GM19023 (cell line): ENCODE data around the gene LCN10.
"Not testable (repeated sequence)": the region's sequence is repeated elsewhere in the genome, so short reads cannot be mapped to it uniquely, and the experiment has no call there.

Experiments used
- ATAC-seq: cut with Tn5 transposase; IDR thresholded peaks from one replicate; pipeline ENCODE4 v1.9.1; 2021; ENCODE audit warnings: mild to moderate bottlenecking, moderate library complexity; ENCODE audit not compliant: unreplicated experiment

Gene LCN10

DNA sequence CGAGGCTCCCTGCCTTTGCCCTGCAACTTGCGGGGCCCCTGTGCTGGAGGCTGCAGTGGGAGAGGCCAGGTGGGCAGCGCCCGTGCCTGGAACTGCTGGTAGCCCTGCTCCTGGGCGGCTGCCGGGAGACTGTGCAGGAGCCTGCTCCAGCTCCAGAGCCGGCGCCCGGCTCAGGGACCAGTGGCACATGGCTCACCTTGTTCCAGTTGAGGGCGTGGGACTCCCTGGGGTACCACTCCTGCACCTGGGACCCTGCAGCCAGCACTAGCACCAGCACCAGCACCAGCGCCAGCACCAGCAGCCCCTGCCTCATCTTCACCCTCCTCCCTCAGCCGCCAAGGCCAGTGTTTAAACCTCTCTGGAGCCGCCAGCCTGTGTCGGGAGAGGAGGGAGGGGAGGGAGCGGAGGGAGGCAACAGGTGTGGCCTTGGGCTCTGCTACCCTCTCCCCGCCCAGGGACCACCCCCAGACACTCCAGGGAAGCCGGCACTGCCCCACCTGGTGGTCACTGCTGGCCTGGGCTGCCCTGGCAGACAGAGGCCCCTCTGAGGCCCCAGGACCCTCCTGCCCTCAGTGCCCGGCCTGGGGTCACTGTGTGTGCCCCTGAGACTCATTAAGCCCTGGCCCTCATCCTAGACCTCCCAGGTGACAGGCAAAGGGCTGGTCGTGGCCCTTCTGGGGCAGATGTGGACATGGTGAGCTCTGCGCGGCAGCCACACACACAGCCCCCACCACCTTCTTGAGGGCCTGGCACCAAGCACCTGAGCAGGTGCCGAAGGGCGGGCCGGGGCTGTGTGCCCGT is at the start of gene LCN10:
TSS of gene LCN10 (minus strand) at position 350 of the 801 bp plus-strand sequence. CDS start at position 313, 37 bp downstream.
- ATAC-seq, result no peak

DNA sequence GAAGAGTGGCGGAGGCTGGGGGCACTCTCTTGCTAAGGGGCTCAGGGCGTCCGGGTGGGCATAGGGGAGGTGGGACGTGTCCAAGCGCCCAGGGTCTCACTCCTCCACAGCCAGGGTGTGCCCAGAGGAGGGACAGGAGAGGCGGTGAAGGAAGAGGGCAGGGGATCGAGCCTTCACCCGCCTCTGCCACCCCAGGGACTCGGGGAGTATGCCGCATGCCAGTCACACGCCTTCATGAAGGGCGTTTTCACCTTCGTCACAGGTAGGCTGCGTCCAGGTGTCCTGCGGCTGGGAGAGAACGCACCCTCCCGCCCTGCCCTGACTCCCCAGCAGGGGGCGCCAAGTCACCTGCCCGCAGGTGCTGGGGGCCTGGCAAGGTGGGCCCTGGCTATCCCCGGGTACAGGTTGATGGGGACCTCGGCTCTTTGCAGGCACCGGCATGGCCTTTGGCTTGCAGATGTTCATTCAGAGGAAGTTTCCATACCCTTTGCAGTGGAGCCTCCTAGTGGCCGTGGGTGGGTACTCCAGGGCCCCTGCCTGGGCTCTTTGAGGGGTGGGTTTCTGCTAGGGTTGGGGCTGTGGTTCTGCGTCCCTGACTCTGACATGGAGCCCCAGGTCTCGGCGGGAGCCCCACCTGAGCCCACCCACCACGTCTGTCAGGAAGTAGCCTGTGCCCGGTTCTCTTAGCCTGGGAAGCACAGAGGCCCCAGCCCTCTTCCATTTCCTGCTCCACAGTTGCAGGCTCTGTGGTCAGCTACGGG is 49.0 kb upstream of the LCN10 start:
- peak; percentile 13 for ATAC-seq

DNA sequence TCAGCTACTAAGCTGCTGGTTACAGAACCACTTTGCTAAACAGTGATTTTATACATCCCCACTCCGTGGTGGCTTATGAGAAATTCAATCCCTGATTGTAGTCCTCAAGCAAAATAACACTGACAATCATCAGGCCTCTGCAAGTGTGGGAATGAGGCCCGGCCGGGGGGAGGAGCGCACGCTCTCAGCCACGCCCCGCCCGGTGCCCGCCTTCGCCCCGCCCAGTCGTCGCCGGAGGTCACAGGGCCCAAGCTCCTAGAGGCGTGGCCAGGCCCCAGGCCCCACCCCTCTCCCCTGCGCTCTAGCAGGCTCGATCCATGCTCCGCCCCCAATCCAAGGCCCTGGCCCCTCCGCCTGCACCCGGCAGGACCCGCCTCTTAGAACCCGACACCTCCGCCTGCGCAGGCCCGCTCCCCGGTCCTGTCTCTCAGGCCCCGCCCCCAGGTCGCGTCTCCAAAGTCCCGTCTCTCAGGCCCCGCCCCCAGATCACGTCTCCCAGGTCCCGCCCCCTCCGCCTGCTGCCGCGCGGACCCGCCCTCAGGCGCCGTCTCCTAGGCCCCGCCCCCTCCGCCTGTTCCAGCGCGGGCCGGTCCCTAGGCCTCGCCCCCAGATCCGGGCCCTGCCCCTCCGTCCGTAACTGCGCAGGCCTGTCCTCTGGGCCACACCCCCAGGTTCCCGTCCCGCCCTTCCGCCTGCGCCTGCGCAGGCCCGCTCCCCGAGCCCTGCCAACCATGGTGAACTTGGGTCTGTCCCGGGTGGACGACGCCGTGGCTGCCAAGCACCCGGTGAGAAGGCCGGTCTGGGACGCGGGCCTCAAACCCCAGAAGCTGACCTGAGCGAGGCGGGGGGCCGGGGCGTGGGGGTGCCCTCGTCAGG is 48.1 kb upstream of the LCN10 start, which contains the start of gene TMEM141:
TSS of gene TMEM141 (plus strand) at position 705 of the 876 bp plus-strand sequence. CDS start at position 732, 27 bp downstream.
- peak; percentile 85 for ATAC-seq

DNA sequence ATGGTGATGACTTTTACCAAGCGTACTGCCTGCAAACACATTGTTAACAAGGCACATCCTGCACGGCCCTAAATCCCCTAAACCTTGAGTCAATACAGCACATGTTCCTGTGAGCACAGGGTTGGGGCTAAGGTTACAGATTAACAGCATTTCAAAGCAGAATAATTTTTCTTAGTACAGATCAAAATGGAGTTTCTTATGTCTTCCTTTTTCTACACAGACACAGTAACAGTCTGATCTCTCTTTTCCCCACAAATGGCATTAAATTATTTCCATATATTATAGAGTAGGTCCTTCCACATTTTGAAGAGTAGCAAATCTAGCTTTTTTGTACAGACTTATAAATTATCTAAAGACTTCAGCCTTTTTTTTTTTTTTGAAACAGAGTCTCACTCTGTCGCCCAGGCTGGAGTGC is 46.8 kb upstream of the LCN10 start:
- ATAC-seq, result no peak

DNA sequence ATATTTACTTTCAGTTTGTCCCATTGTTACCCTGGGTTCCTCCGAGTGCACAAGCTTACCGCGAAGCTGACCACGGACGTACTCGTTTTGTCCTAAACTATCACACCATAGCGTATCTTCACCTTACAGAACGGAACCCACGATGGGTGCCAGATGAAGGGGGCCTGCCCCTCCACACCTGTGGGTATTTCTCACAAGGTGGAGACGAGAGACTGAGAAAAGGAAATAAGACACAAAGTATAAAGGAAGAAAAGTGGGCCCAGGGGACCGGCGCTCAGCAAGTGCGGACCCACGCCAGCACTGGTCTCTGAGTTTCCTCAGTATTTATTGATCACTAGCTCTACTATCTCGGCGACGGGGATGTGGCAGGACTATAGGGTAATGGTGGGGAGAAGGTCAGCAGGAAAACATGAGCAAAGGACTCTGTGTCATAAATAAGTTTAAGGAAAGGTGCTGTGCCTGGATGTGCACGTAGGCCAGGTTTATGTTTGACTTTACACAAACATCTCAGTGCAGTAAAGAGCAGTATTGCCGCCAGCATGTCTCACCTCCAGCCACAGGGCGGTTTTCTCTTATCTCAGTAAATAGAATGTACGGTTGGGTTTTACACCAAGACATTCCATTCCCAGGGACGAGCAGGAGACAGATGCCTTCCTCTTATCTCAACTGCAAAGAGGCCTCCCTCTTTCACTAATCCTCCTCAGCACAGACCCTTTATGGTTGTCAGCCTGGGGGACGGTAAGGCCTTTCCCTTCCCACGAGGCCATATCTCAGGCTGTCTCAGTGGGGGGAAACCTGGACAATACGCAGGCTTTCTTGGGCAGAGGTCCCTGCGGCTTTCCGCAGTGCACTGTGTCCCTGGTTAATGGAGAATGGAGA is 46.1 kb upstream of the LCN10 start:
- not testable (repeated sequence) for ATAC-seq

DNA sequence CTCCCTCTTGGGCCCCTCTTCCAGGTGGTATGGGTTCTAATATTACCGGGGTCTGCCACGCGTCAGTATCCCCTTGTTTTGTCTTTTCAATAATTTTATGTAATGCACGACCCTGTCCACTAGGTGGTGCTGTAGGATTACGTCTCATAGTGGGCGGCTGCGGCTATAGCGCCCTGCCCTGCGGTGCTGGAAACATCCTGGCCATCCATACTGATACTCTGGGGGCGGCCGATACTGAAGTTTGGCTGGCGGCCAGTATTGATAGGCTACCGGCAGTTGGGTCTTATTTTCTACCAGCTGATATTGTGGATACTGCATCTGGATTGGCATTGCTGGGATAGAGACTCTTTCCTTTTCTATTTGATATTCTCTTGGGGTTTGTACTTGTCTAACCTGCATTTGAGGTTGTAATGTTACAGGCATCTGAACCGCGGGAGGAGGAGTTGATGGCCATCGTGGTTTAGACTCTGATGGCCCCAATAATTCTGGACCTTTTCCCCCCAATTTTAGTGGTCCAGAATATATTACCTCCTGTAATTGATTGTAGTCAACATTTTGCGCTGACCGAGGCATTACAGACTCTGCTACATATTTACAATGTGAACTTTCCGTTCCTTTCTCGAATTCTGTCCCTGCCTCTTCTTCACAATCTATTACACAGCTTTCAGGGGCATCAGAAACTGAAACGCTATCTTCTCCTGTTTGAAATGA is 45.1 kb upstream of the LCN10 start:
- no peak for ATAC-seq

DNA sequence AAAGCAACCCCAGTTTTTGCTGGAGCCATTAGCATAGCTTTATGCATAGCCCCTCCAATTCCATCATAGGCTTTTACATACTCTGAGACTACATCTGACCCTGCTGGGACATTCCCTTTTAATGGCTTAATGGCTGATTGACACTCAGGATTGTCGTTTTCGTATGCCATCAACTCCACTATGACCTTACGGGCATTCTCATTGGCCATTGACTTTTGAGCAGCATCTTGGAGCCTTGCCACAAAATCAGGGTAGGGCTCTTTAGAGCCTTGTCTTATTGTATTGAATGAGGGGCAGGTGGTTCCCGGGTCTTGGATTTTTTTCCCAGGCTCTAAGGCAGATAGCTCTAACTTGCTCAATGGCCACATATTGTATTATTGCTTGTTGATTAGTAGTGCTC is 44.2 kb upstream of the LCN10 start:
- not testable (repeated sequence) for ATAC-seq

DNA sequence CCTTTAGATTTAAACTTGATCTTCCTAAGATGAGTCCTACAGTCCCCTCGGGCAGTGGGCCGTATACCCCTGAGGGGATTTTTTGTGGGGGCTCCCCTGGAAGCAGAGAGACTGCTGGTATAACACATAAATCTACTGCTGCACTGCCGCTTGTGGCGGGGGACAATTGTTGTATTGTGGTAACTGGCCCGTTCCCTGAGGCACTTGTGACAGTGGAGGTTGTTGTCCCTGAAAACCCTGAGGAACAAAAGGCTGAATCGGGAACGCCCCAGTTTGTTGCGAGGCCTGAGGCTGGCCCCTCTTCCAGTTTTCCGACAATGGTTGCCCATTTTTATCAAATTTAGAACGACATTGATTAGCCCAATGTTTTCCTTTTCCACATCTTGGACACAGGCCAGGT is 43.7 kb upstream of the LCN10 start:
- ATAC-seq, result no peak

DNA sequence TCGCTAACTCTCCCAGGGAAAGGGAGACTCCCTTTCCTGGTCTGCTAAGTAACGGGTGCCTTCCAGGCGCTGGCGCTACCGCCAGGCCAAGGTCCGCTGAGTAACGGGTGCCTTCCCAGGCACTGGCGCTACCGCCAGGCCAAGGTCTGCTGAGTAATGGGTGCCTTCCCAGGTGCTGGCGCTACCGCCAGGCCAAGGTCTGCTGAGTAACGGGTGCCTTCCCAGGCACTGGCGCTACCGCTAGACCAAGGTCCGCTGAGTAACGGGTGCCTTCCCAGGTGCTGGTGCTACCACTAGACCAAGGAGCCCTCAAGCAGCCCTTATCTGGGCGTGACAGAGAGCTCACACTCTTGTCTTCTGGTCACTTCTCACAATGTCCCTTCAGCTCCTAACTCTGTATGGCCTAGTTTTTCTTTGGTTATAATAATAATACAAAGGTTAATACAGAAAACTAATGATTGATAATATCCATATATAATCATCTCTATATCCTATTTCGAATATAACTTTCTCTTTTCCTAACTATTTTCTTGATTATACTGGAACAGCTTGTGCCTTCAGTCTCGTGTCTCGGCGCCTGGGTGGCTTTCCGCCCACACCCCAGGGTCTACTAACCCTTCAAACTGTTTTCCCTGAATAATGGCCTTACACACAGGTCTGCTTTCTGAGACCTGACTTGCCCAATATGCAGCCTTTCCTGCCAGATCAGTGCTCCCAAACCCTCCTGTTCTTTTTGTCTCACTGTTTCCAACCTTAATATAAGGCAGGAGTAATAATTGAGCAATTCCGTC is 43.0 kb upstream of the LCN10 start:
- ATAC-seq, result not testable (repeated sequence)

DNA sequence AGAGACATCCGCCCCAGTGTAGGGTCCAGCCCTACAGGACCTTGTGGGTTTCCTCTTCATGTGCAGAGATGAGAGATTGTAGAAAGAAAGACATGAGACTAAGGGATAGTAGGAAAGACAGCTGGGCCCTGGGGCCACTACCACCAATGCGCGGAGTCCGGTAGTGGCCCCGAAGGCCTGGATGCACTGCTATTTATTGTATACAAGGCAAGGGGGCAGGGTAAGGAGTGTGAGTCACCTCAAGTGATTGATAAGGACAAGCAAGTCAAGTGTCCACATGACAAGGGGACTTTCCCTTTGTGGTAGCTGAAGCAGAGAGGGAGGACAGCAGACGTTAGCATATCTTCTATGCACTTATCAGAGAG is 42.2 kb upstream of the LCN10 start:
- no peak for ATAC-seq

DNA sequence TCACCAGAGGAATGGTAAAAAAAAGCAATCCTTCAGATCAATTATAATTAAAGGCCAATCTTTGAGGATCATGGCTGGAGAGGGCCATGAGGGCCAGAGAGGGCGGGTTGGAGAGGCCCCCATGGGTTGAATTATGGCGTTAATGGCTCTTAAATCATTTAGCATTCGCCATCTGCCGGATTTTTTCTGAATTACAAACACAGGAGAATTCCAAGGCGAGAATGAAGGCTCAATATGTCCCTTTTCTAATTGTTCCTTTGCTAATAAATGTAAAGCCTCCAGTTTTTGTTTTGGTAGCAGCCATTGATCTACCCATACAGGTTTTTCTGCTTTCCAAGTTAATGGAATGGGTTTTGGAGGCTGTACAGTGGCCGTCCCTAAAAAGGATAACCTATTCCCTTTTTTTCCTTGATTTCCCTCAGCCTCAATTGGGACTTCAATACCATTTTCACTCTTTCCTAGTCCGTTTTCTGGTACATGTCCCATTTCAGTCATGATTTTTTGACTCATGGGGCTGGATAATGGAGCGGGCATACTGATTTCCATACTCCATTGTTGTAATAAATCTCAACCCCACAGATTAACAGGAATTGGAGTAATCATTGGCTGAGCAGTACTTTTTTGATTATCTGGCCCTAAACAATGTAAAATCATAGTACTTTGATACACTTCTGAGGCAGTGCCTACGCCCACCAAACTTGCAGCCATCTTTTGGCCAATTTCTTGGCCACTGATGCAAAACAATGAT is 41.7 kb upstream of the LCN10 start:
- ATAC-seq, result no peak

DNA sequence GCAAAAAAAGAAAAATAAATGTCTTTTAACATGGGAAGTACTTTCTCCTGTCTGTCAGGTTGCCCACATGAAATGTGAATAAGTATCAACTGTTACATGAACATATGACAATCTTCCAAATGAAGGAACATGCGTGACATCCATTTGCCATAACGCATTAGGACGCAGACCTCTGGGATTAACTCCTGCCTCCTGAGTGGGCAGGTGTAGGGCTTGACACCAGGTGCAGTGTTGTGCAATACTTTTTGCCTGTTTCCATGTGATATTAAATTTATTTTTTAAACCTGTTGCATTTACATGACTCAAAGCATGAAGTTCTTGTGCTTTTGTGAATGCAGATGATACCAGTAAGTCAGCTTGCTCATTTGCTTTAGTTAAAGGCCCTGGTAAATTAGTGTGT is 39.7 kb upstream of the LCN10 start:
- no peak for ATAC-seq

DNA sequence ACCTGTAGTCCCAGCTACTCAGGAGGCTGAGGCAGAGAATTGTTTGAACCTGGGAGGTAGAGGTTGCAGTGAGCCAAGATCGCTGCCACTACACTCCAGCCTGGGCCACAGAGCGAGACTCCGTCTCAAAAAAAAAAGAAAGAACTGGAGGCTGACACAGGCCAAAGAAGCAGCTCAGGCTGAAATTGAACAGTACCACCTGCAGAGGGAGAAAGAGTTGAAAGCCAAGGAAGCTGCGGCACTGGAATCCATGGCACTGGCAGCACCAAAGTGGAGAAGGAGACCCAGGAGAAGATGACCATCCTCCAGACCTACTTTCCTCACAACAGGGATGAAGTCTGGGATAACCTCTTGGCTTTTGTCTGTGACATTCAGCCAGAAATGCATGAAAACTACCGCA is 37.1 kb upstream of the LCN10 start:
- no peak for ATAC-seq

DNA sequence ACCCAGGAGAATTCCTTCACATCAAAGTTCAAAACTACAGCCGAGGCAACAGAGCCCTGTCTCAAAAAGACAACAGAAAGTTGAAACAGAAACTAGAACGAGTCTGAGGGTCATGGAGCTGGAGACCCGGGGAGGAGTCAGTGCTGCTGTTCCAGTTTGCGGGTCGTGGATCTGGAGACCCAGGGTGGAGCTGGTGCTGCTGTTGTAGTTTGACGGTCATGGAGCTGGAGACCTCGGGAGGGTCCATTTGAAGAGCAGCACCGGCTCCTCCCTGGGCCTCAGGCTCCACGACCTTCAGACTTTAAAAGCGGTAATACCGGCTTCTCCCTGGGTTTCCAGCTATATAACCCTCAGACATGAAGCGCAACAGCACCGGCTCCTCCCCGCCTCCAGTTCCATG is 34.6 kb upstream of the LCN10 start:
- no peak for ATAC-seq

DNA sequence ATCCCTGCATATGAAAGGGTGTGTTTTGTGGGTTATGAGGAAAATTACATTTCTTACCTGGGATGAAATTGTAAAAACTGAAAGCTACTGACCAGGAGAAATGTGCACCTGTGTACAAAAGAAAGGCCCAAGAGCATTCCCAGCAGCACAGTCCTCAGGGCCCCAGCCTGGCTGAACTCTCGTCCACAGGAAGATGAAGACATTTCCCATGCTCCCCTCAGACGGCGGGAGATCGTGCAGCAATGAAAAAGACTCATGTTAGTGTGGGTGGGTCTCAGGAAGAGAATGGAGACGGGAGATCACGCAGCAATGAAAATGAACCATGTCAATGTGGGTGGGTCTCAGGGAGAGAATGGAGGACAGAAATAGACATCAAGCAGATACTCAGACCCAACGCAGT is 34.2 kb upstream of the LCN10 start:
- ATAC-seq, result no peak

DNA sequence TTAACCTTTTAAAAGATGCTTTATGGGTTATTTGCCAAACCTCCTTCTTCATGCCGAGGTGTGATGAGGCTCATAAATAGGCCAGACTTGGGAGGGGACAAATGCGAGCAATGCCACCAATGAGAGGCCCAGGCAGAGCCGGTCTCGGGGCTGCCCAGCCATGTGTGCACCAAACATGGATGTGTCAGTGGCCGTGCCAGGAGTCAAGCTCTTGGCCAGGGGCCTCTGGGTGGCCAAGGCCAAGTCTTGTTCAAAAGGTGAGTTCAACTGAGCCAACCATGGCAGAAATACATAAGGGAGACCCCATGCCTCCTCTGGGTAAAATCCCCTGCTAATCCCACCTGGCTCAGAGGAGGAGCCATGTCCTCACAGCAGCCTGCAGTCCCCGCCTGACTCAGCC is 32.5 kb upstream of the LCN10 start:
- no peak for ATAC-seq

DNA sequence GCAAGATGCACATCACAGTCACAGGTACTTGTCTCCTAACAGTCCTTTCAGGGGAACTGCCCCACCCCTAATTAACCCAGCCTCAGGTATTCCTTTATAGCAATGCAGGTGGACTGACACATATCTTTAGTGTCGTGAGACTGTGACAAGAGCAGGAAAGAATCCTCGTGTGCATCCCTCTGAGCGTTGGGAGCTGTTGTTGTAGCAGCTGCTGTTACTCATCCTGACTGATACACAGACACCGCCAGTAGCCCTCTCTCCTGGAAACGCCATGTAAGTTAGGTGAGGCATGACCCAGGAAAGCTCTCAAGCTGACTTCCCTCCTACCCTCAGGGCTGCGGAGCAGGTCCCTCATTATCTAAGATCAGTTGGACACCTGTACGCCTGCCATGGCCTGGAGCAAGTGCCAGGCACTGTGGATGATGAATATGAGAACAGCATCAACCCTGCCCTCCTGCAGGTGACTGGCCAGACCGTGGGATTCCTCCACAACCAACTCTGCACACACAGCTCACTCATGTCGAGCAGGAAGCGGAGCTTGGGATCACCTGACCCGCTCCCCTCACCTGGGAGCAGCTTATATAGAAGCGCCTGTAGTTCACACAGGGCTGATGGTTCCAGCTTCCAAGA is 31.8 kb upstream of the LCN10 start:
- no peak for ATAC-seq
